GM19463 (cell line): ENCODE data around the gene MPZL3.

Experiments used
- ATAC-seq: cut with Tn5 transposase; IDR thresholded peaks from one replicate; pipeline ENCODE4 v1.9.1; 2021; ENCODE audit warnings: mild to moderate bottlenecking, moderate library complexity; ENCODE audit not compliant: unreplicated experiment

The MPZL3 gene

DNA sequence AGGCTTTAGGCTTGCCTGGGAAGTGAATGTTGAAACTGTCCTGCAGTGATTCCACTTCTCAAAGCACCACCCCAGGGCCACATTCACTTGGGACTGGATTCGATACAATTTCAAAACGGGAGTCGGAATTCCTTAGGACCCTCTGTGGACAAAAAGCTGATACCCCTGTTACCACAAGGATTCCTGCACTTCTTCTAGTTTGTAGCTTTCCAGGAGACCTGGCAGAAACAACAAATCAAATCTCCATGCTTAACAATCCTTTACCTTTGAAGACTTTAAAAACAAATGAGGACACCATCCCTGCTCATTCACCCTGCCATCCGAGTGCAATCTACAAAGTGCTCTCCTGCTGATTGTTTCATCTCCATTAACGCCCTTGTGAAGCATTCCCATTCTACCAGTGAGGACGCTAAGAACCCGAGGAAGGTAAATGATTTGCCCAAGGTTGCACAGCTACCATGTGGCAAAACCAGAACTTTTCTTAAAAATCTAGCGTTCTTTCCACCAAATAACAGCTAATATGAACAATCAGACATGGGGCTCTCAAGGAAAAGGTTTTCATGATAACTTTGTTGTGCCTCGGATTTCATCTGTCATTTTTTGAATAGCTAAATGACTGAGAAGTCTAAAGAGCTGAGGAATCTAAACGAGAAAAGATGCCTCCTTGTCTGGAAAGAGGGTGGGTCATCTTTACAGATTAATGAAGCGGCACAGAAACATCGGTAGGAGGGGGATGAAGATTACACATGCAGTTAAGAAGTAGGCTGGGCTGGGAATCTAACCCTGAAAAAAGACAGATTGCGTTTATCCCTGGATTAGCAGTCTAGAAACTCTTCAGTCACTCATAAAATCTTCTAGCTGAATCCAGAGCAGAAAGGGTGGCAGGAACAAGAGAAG lies 12.7 kb upstream of the MPZL3 start:
- no peak for ATAC-seq

DNA sequence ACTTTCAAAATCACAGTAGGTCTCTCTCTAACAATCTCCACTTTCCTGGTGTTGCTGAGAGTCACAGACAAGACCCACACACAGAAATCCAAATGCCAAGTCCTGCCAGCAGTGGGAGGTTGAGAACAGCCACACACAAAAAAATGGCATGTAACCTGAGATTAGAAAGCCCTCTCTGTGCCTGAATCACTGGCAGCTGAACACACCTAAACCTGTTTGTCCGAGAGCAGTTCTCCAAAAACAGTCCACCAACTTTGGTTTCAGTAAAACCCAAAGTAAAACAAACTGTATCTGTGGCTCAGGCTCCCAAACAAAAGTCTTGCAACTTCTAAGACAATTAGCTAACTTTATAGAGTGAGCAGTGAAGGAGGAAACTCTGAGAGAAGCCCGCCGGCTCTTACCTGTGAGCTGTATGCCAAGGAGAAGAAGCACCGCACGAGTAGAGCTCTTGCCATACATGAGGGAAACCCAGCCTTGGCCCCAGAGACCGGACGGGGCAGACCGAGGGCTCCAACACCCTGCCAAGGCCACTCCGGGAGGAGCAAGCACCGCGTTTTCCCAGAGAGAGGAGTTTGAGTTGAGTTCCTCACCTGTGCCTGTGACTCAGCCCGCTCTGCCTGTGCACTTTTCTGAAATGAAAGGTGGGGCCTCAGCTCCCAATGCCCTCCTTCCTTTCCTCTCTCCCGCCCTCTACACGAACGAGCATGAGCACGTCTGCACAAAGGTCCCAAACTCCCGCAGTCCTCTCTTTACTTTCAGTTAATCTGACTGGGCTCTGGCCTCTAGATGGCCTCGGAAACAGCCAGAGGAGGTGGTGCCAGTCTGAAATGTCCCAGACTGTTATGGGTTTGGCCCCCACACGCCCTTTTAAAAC lies 11.8 kb upstream of the MPZL3 start, which contains the start of gene MPZL2:
TSS of gene MPZL2 (minus strand) at position 603 of the 874 bp plus-strand sequence. CDS start at position 459, 144 bp downstream.
- no peak for ATAC-seq

DNA sequence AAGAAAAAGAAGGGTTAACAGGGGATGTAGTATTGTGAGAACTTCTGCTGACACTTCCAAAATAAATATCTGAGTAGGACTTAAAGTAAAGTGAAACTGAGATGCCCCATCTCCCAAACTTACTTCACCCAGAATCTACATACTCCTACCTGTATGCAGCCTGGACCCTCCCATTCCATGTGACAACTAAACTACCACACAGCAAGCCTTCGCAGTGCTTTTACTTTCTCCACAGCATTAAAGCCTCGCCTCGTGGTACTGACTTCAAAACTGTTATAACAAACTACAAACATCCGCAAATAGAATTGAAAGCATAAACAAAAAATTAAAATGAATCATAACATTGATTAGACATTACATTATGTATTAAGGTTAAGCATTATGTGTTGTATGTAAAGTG lies 10.9 kb upstream of the MPZL3 start:
- ATAC-seq, result no peak

DNA sequence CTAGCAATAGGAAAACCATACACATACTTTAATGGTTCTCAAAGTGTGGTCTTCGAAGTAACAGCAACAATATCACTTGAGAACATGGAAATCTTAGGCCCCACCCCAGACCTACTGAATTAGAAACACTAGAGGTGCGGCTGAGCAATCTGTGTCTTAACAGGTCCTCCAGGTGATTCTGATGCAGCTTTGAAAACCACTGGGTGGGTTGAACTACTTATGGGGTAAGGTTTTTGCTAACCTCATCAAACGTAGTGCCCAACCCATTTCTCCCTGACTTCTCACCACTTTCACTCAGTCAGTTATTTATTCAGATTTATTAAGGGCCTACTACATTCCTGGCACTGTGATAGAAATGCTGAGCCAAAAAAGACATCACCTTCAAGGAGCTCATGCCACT lies 8.2 kb upstream of the MPZL3 start:
- no peak for ATAC-seq

DNA sequence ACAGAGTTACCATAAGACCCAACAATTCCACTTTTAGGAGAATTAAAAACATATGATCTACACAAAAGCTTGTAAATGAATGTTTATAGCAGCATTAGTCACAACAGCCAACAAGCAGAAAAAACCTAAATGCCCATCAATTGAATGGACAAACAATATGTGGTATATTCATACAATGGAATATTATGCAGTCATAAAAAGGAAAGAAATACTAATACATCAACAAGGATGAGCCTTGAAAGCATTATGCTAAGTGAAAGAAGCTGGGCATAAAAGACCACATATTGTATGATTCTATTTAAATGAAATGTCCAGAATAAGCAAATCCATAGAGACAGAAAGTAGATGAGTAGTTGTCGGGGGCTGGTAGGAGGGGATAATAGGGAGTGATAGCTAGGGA lies 7.0 kb upstream of the MPZL3 start:
- no peak for ATAC-seq

DNA sequence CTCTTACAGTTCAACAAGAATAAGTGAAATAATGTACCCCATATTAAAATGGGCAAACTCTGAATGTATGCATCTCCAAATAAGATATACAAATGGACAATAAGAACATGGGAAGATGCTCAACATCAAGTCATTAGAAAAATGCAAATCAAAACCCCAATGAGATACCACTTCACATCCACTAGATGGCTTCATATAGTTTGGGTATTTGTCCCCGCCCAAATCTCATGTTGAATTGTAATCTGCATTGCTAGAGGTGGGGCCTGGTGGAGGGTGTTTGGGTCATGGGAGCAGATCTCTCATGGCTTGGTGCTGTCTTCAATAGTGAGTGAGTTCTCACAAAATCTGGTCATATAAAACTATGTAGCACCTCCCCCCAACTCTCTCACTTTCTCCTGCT lies 6.2 kb upstream of the MPZL3 start:
- no peak for ATAC-seq

DNA sequence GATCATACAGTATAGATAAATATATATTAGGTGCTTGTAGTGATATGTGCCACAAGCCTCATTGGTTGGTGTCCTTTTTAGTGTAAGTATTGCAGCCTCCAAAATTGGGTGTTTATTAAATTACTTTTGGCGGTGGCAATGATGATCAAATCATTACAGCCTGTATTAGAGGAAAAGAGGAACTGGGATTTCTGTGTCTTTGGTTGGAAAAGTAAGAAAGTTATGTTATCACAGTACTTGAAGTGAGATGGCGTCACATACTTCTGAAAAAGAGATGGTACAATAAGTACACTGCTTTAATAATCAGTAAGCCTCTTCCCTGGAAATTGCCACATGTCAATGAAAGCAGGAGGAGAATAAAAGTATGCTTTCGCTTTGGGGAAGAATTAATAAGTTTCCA lies 523 bp upstream of the MPZL3 start:
- ATAC-seq, result no peak

DNA sequence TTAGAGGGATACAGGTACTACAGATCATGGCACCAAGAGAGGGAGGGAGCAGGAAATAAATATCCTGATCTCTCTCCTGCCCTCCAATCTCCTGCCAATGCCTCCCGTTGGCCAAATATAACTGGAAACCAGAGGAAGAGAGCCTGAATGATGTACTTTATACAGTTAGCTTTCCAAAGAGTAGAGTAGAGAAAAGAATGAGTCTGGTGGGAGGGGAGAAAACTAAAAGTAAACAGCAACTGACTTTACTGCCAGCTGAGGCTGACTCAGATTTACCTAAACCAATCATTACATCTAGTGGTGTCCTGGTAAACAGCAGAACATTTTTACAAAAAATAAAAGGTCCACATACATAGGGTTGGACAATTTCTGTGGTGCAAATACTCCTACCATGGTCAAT lies 5.1 kb downstream of the MPZL3 start:
- no peak for ATAC-seq

DNA sequence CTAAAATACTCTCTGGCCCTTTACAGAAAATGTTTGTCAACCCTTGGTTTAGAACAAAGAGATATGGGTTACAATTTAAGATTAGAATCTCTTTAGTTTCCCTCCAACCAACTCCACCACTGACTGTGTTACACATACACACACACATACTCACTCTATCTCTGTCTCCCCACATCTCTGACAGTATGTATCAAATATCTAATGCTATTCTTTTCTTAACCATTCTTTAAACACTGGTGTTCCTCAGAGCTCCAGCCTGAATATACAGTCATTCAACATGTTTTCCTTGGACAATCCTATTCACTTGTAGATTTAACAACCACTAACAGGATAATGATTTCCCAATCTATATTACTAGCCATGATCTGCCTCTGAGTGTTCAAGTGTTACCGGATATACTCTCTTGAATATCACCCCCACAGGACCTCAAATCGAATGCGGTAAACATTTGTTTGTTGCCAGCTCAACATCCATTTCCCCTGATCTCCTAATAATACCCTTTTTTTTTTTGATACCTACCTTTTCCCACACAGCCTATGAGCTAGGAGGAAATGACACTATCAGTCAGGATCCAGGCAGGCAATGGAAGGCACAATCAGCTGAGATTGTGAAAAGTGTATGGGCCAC lies 6.1 kb downstream of the MPZL3 start:
- ATAC-seq, result no peak

DNA sequence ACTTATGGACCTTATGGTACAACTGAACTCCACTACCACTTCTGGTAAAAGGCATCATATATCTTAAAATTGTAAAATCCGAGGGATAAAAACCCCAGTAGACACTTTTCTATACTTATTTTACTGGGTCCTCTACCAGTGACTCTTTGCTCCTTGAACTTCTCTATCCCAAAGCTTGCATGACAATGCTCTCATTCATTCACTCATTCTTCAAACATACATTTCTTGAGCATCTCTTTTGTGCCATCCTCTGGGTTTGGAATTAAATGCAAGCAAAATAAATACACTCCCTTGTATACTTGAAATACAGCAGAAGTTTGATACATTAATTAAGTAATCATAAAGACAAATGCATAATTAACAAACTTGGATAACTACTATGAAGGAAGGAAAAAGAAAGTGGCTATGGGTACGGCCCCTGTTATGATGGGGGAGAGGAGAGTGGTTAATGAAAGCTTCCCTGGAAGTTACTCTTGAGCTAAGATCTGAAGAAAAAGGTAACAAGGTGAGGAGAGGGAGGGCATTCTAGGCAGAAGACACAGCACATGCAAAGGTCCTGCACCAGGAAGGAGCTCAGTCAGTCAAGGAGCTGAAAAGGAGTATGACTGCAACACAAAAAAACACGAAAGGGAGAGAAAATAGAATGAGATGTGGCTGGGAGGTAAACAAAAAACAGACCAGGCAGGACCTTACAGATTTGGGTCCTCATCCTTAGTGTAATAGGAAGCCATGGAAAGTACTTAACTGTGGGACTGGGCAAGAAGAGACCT lies 8.0 kb downstream of the MPZL3 start:
- no peak for ATAC-seq

DNA sequence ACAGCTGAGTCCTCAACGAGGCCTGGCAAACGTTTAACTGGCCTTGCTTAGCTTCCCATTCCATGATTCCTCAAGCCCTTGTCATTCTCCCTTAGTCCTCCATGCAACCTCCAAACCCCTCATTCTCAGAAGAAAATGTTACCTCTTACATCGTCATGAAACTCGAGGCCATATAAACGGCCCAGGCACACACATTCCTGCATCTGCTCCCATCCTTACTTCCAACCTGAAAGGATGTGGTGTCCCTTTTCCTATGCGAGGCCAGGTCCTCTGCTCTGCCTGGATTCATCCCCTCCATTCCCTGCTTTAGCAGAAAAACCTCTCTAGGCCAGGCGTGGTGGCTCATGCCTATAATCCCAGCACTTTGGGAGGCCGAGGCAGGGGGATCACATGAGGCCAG lies 9.0 kb downstream of the MPZL3 start:
- ATAC-seq, result no peak

DNA sequence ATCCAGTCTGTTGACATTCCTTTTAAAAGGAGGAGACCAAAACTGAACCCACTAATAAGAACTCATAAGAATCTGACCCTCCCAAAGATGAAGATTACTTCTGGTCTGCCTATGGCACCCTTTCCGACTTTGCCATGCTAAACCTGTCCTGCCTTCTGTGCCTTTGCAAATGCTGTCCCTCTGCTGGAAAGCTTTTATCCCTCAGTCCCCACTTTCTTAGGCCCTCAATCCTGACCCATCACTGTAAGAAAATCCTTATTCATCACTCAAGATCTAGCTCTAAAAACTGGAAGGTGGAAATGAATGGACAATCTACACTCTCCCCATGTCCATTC lies 10.4 kb downstream of the MPZL3 start:
- ATAC-seq, result no peak

DNA sequence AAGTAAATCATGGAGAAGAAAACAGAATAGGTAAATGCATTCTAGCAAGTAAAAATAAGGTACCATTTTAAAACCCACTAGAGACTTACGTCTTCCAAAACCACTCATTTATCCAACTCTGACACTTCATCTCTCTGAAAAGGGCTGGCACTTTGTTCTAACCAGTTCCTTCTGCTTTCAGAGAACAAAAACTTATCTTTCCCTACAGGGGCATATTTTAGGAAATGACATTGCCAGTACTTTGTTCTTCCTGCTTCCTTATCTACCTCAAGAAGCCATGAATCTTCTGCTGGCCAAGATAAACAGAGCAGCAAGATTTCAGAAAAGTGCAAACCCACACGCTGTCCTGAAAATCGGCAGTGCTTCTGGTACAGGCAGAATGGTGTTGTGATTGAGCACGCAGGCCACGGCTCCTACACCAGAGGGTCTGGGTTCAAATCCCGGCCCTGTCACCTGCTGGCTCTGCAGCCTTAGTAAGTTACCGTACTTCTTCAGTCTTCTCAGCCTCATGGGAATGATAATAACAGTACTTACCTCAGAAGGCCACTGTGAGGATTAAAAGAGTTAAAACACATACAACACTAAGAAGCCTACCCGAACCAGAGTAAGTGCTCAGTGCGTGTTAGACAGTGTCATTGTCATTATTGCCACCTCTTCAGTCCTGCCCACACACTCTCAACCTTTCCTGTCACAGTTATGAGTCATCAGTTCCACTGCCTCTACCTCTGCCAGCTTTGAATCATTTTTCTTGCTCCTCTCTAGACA lies 11.0 kb downstream of the MPZL3 start:
- peak; percentile 95 for ATAC-seq

DNA sequence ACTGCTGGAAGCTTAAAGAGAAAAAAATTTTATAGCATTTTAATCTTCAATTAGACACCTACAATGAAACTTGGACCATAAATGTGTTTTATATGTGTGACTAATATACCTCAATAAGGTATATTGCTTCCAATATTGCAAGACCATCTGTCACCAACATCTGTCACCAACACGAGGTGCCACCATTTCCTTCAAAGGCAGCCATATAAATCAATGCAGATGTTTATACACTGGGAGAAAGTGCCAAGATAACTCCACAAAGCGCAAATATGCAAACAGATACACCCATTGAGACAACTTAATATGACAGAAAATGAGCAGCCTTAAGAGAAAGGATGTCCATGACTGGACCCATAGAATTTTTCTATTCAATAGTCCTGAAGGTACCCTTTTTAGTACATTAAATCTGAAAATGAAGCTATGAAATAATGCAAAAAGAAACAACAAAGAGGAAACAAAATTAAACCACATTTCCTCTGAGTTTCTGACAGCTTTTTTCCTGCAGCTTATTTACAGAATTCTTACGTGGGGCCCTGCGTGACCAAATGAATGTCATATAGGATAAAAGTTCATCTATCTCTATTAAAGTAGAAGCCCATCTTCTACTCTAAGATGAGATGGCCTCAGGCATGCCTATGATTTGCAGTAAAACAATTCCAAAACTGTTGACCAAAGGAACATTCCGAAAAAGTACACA lies 12.5 kb downstream of the MPZL3 start:
- ATAC-seq, result no peak

DNA sequence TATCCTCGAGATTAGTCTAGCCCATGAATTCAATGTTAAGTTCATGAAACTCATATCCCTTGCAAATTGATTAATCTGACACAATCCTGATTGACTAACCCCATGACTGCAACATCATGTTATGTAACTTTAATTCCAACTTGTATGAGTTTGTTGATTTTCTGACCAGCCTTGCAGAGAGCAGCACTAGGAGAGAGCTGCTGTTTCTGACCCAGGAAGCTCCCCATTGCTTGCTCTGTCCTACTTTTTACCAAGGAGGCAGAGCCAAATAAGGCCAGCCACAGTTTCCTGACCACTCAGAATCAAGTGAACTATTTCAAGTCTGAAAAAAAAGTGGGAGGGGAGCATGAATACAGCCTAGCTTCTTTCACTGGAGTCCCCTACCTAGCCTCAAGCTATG lies 13.2 kb downstream of the MPZL3 start:
- ATAC-seq, result no peak

DNA sequence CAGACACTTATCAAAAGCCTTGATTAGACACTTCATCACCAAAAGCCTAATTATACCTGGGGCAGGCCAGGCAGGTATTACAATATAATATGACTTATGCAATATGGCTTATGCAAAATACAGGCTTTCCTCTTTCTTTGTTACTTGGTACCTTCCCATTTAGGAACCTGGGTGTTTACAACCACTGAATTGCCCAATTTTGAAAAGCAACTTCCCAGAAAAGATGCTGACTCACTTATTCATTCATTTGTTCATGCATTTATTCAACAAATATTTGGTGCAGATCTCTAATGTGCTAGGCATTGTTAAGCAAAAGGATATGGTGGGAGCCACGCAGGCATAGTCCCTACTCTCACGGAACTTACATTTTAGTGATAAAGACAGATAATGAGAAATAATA lies 13.7 kb downstream of the MPZL3 start:
- no peak for ATAC-seq

DNA sequence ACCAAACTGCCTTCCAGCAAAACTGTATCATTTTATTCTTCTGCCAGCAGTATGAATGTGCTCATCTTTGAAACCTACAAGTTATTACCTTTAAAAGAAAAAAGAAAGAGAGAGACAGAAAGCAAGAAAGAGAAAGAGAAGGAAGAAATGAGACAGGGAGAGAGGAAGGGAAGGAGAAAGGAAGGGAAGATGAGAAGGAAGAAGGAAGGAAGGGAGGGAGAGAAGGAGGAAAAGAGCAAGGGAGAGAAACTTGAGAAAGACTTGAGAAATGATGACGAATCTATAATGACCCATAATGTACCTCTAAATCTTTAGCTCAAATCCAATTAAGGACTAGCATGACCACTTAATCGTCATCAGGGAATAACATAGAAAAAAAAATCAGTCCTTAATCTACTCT lies 16.0 kb downstream of the MPZL3 start:
- ATAC-seq, result no peak

DNA sequence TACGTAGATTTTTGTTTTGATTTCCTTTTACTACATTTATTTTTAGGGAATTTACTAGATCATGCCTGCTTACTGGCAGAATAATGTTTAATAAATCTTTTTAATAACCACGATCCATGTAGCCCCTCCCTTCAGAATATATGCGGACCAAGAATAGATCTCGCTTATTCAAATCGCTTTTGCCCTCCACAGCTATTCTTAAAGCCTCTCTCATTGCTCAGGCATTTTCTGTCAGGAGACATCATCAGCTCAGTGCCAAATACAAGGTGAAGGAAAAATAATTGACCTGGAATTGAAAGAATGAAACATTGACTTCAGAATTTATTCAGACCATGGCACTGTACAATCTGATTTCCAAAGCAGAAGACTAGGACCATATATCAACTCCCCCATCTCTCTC lies 17.3 kb downstream of the MPZL3 start:
- no peak for ATAC-seq

DNA sequence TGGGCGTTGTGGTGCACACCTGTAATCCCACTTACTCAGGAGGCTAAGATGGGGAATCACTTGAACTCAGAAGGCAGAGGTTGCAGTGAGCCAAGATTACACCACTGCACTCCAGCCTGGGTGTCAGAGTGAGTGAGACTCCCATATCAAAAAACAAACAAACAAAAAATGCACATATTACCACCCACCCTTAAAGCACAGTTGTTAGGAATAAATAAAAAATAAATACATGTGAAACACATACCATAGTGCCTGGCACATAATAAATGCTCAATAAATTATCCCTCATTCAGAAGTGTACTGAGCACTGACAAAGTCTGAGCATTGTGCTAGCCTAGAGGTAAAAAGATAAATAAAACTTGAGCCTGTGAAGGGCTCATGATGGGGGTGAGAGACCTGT lies 18.3 kb downstream of the MPZL3 start:
- no peak for ATAC-seq

DNA sequence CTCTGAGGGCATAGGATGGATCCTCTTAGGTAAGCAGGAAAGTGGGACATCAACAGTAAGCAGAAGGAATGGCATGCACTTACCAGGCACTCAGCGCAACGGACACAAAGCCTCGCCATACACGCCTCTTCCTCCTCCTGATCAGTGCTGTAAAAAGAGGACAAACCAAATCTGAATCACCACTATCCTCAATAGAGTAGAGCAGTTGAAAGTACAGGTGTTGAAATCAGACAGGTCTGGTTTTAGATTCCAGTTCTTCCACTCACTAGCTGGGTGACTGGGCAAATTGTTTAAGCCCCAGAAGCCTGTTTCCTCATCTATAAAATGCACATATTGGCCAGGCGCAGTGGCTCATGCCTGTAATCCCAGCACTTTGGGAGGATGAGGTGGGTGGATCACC lies 18.8 kb downstream of the MPZL3 start:
- no peak for ATAC-seq
